Lower leg skin (tissue), 3 donors: ENCODE data around the gene MCTP1.

Source experiments
- CTCF ChIP-seq, 3 donors: fragments of 450-650 bp; IDR thresholded peaks; one replicate each; pipeline ENCODE4 v1.5.1; 2016; ENCODE audit warnings: antibody characterized with exemption in 3 of 3, mild to moderate bottlenecking in 3 of 3, moderate library complexity in 2 of 3
- POLR2A ChIP-seq, 2 donors: fragments of 450-650 bp; IDR thresholded peaks; one replicate each; pipeline ENCODE4 v1.6.1; 2016 to 2017; ENCODE audit warnings: antibody characterized with exemption in 2 of 2, mild to moderate bottlenecking in 1 of 2, moderate library complexity in 1 of 2

GRCh38 chr5:95093211-95093610 lies 191.7 kb downstream of the MCTP1 start:
- TF ChIP-seq CTCF (IDR thresholded peaks at IDR 0.05) (no peak), POLR2A (IDR thresholded peaks at IDR 0.05) (no peak)
